ENCODE results near the gene DISC1. TPM values are rescaled to one million over a fixed set of nuclear protein-coding genes. Genes with fewer than 3 reads are reported as not detected.

DISC1 gene
- total and polyA plus RNA-seq, 2 donors (not counting 1 experiment from before 2014, with no cell fraction given) = 2.0 to 4.3 TPM

DNA sequence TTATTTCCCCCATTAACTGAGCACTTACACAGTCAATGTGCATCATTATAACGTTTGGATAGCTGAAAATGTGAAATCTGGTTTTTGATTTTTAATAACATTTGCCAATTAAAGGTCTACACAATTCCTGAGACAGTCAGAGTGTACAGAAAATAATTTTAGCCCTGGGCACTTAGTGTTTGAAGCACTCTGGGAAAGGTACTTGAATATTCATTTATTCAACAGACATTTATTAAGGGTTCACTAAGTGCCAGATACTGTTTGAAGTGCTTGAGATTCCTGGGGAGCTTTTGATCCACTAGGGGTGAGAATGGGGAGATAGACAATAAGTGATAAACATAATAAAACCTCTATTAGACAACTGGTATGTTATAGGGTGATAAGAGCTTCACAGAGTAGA, 141.8 kb downstream of the DISC1 start:
- H3K79me2 ChIP-seq (ENCODE audit: control insufficient read depth, insufficient read depth, low read length) = no peaks in the 10 kb centered on the region
- H3K9ac ChIP-seq (ENCODE audit: insufficient read depth, low read length) = no peak overlapping the region
- no peak overlapping the region for H3K27ac ChIP-seq (ENCODE audit: insufficient read depth, low read length)
- TF ChIP-seq EZH2 (IDR thresholded peaks at IDR 0.05; ENCODE audit: low read length, missing control alignments) = no peak
- TF ChIP-seq, protein P1, sequence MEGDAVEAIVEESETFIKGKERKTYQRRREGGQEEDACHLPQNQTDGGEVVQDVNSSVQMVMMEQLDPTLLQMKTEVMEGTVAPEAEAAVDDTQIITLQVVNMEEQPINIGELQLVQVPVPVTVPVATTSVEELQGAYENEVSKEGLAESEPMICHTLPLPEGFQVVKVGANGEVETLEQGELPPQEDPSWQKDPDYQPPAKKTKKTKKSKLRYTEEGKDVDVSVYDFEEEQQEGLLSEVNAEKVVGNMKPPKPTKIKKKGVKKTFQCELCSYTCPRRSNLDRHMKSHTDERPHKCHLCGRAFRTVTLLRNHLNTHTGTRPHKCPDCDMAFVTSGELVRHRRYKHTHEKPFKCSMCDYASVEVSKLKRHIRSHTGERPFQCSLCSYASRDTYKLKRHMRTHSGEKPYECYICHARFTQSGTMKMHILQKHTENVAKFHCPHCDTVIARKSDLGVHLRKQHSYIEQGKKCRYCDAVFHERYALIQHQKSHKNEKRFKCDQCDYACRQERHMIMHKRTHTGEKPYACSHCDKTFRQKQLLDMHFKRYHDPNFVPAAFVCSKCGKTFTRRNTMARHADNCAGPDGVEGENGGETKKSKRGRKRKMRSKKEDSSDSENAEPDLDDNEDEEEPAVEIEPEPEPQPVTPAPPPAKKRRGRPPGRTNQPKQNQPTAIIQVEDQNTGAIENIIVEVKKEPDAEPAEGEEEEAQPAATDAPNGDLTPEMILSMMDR (conservative IDR thresholded peaks at IDR 0.05 in 1 of 2, IDR thresholded peaks at IDR 0.05 in 1 of 2; ENCODE audit: low read depth in 1 of 2, low read length in 2 of 2) = no peak
- no peaks in the 10 kb centered on the region for H3K27me3 ChIP-seq (ENCODE audit: control insufficient read depth, insufficient read depth, low read length)
- no peak overlapping the region for H3K4me3 ChIP-seq (replicated peaks in 1 of 4; ENCODE audit: control extremely low read depth in 1 of 4, insufficient read depth in 1 of 4, low read depth in 3 of 4, low read length in 4 of 4)
- H3K4me1 ChIP-seq (ENCODE audit: control insufficient read depth, extremely low read depth, insufficient read depth, low read length) = no peaks in the 10 kb centered on the region
- no peak overlapping the region for H2AFZ ChIP-seq (ENCODE audit: low read length)
- no peaks in the 10 kb centered on the region for H4K20me1 ChIP-seq (ENCODE audit: control insufficient read depth, extremely low read depth, insufficient read depth, low read length)
- no peak for DNase-seq (ENCODE audit: low read depth in 2 of 2)
- H3K9me3 ChIP-seq (ENCODE audit: control insufficient read depth, insufficient read depth, low read depth, low read length) = no peaks in the 10 kb centered on the region
- no peaks in the 10 kb centered on the region for H3K36me3 ChIP-seq (ENCODE audit: control insufficient read depth, insufficient read depth, low read length)
- H3K4me2 ChIP-seq (ENCODE audit: extremely low read depth, insufficient read depth, low read length) = no peak overlapping the region

DNA sequence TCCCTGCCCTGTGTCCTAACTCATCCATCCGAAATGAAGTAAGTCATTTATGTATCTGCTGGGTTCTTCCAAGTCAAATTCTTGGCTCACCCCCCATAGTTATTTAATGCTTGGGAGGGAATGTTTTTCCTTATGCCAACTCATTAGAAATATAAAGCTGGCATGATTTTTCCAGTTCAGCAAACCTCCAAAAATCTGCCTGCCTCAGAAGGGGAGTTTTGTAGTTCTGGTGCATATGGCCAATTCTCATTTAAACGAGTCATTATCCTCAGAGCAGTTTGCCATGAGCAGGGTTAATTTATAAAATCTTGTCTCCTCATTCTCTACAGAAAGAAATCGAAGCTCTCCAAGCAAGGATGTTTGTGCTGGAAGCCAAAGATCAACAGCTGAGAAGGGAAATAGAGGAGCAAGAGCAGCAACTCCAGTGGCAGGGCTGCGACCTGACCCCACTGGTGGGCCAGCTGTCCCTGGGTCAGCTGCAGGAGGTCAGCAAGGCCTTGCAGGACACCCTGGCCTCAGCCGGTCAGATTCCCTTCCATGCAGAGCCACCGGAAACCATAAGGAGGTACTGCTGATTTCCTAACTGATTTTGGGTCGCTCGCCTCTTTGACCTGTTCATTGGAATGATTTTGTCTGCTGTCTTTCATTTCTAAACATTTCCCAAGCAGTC, 144.1 kb downstream of the DISC1 start:
- H3K36me3 ChIP-seq (ENCODE audit: control insufficient read depth, insufficient read depth, low read length) = no peaks in the 10 kb centered on the region
- H3K27ac ChIP-seq (ENCODE audit: insufficient read depth, low read length) = no peak overlapping the region
- H3K9ac ChIP-seq (ENCODE audit: insufficient read depth, low read length) = no peak overlapping the region
- no peaks in the 10 kb centered on the region for H4K20me1 ChIP-seq (ENCODE audit: control insufficient read depth, extremely low read depth, insufficient read depth, low read length)
- H3K27me3 ChIP-seq (ENCODE audit: control insufficient read depth, insufficient read depth, low read length) = no peaks in the 10 kb centered on the region
- DNase-seq (ENCODE audit: low read depth in 2 of 2) = no peak
- H3K4me3 ChIP-seq (replicated peaks in 1 of 4; ENCODE audit: control extremely low read depth in 1 of 4, insufficient read depth in 1 of 4, low read depth in 3 of 4, low read length in 4 of 4) = no peak overlapping the region
- no peak overlapping the region for H2AFZ ChIP-seq (ENCODE audit: low read length)
- no peaks in the 10 kb centered on the region for H3K79me2 ChIP-seq (ENCODE audit: control insufficient read depth, insufficient read depth, low read length)
- no peaks in the 10 kb centered on the region for H3K9me3 ChIP-seq (ENCODE audit: control insufficient read depth, insufficient read depth, low read depth, low read length)
- no peaks in the 10 kb centered on the region for H3K4me1 ChIP-seq (ENCODE audit: control insufficient read depth, extremely low read depth, insufficient read depth, low read length)
- no peak for TF ChIP-seq EZH2 (IDR thresholded peaks at IDR 0.05; ENCODE audit: low read length, missing control alignments)
- TF ChIP-seq, protein P1 (conservative IDR thresholded peaks at IDR 0.05 in 1 of 2, IDR thresholded peaks at IDR 0.05 in 1 of 2; ENCODE audit: low read depth in 1 of 2, low read length in 2 of 2) = no peak
- H3K4me2 ChIP-seq (ENCODE audit: extremely low read depth, insufficient read depth, low read length) = no peak overlapping the region

DNA sequence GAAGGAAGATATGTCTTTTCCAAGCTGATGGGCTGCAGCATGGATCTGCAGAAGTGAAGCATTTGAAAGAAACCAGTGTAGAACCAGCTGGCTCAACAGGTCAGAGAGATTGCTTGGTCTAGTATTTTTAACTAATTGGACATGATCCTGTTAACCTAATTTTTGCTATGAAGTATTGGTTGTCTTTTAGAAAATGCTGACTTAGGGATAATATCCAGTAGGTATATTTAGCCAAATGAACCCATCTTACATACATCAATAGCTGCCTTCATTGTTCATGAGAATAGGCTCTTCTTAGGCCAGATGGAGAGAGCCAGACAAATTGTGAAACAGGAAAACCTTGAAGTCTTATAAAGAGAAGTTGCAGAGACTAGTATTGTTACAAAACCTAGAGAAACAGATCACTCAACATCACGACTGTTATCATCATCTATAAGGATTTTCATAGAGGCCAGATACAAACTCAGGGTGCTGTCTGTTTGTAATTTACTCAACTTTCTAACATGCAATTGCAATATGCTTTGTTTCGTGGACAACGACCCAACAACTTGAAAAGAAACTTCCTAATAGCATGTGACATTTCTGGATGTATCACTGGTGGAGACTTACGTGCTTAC, 148.2 kb downstream of the DISC1 start:
- Histone ChIP-seq H3K36me3 (ENCODE audit: control insufficient read depth, insufficient read depth, low read length) (no peaks in the 10 kb centered on the region), H4K20me1 (ENCODE audit: control insufficient read depth, extremely low read depth, insufficient read depth, low read length) (no peaks in the 10 kb centered on the region), H3K27me3 (ENCODE audit: control insufficient read depth, insufficient read depth, low read length) (no peaks in the 10 kb centered on the region), H3K9me3 (ENCODE audit: control insufficient read depth, insufficient read depth, low read depth, low read length) (no peaks in the 10 kb centered on the region), H3K27ac (ENCODE audit: insufficient read depth, low read length) (no peak overlapping the region), H3K4me3 (replicated peaks in 1 of 4; ENCODE audit: control extremely low read depth in 1 of 4, insufficient read depth in 1 of 4, low read depth in 3 of 4, low read length in 4 of 4) (no peak overlapping the region), H2AFZ (ENCODE audit: low read length) (no peak overlapping the region), H3K4me1 (ENCODE audit: control insufficient read depth, extremely low read depth, insufficient read depth, low read length) (no peaks in the 10 kb centered on the region), H3K4me2 (ENCODE audit: extremely low read depth, insufficient read depth, low read length) (no peak overlapping the region), H3K9ac (ENCODE audit: insufficient read depth, low read length) (no peak overlapping the region), H3K79me2 (ENCODE audit: control insufficient read depth, insufficient read depth, low read length) (no peaks in the 10 kb centered on the region)
- no peak for DNase-seq (ENCODE audit: low read depth in 2 of 2)
- TF ChIP-seq, protein P1 (conservative IDR thresholded peaks at IDR 0.05 in 1 of 2, IDR thresholded peaks at IDR 0.05 in 1 of 2; ENCODE audit: low read depth in 1 of 2, low read length in 2 of 2) = no peak
- TF ChIP-seq EZH2 (IDR thresholded peaks at IDR 0.05; ENCODE audit: low read length, missing control alignments) = no peak

Data from fibroblast of lung (primary cell).